Karpas-422 (cell line): ENCODE measurements around the gene FAM221A. TPM values are rescaled to one million over a fixed set of nuclear protein-coding genes. Genes with fewer than 3 reads are reported as not detected.
"Not testable (repeated sequence)": the region's sequence is repeated elsewhere in the genome, so short reads cannot be mapped to it uniquely, and the experiment has no call there.

Source experiments
- DNase-seq: peaks from one replicate; pipeline ENCODE4 v3.0.0-alpha.2; 2015
- H2AFZ ChIP-seq: fragments of 200-600 bp; sonication (generic); 2 replicates; pipeline ENCODE4 v1.6.1; 2014; ENCODE audit warnings: antibody characterized with exemption, low read length, mixed read lengths
- H3K27ac ChIP-seq: fragments of 200-600 bp; sonication (generic); 2 replicates; pipeline ENCODE4 v1.5.1; 2014; ENCODE audit warnings: mild to moderate bottlenecking, low read length, moderate library complexity
- H3K27me3 ChIP-seq: fragments of 200-600 bp; sonication (generic); 2 replicates; pipeline ENCODE4 v1.6.1; 2014; ENCODE audit warnings: low read length, mixed read lengths
- H3K36me3 ChIP-seq: fragments of 200-600 bp; sonication (generic); 2 replicates; pipeline ENCODE4 v1.6.1; 2014; ENCODE audit warnings: low read length, mixed read lengths; ENCODE audit not compliant: insufficient read depth
- H3K4me1 ChIP-seq: fragments of 200-600 bp; sonication (generic); 2 replicates; pipeline ENCODE4 v1.6.1; 2014; ENCODE audit warnings: mild to moderate bottlenecking, low read length, mixed read lengths
- H3K4me2 ChIP-seq: fragments of 200-600 bp; sonication (generic); 2 replicates; pipeline ENCODE4 v1.6.1; 2014; ENCODE audit warnings: low read length, low read depth, mild to moderate bottlenecking; ENCODE audit not compliant: poor library complexity, severe bottlenecking
- H3K4me3 ChIP-seq: fragments of 200-600 bp; sonication (generic); 2 replicates; pipeline ENCODE4 v1.5.1; 2014; ENCODE audit warnings: mild to moderate bottlenecking, antibody characterized with exemption, low read length, mixed read lengths
- H3K79me2 ChIP-seq: fragments of 200-600 bp; sonication (generic); 2 replicates; pipeline ENCODE4 v1.6.1; 2014; ENCODE audit warnings: mild to moderate bottlenecking, low read length, mixed read lengths
- H3K9ac ChIP-seq: fragments of 200-600 bp; sonication (generic); 2 replicates; pipeline ENCODE4 v1.6.0; 2014; ENCODE audit warnings: low read length
- H3K9me2 ChIP-seq: fragments of 200-600 bp; sonication (generic), shearing (Covaris generic); replicated peaks from 2 replicates; pipeline ENCODE4 v1.6.0; 2014; ENCODE audit warnings: mild to moderate bottlenecking, low read length, moderate library complexity; ENCODE audit not compliant: insufficient read depth
- H3K9me3 ChIP-seq: fragments of 300-700, 200-600 bp; sonication (generic); 2 replicates; pipeline ENCODE4 v1.6.1; 2014; ENCODE audit warnings: low read length, mixed read lengths
- H4K20me1 ChIP-seq: fragments of 200-600 bp; sonication (generic); 2 replicates; pipeline ENCODE4 v1.6.1; 2014; ENCODE audit warnings: mild to moderate bottlenecking, antibody characterized with exemption, low read length, low read depth; ENCODE audit not compliant: insufficient read depth
- total RNA-seq: library from RNA; depleted of rRNA; stranded (reverse); fragments of >200 nt; shearing (Covaris generic); gene quantifications from 2 replicates; pipeline ENCODE4 v1.2.3, GENCODE V29; 2014; ENCODE audit warnings: low replicate concordance

The FAM221A gene
- total RNA-seq, 1 experiment from 2014 or later, result 14.0 TPM

- no peak overlapping the region for H3K9ac ChIP-seq
- H2AFZ ChIP-seq, result no peak overlapping the region
- no peak overlapping the region for H3K27ac ChIP-seq
- DNase-seq, result peak; percentile 76
- no peaks in the 10 kb centered on the region for H3K79me2 ChIP-seq
- no peak overlapping the region for H3K4me2 ChIP-seq
- H3K36me3 ChIP-seq, result no peaks in the 10 kb centered on the region
- no peaks in the 10 kb centered on the region for H3K4me1 ChIP-seq
- no peaks in the 10 kb centered on the region for H3K9me2 ChIP-seq
- H3K4me3 ChIP-seq, result no peak overlapping the region
- H3K27me3 ChIP-seq, result no peaks in the 10 kb centered on the region
- no peaks in the 10 kb centered on the region for H3K9me3 ChIP-seq
- H4K20me1 ChIP-seq, result no peaks in the 10 kb centered on the region
These were observed 32.6 kb downstream of the FAM221A start for GRCh38 chr7:23712368-23713284.

DNA sequence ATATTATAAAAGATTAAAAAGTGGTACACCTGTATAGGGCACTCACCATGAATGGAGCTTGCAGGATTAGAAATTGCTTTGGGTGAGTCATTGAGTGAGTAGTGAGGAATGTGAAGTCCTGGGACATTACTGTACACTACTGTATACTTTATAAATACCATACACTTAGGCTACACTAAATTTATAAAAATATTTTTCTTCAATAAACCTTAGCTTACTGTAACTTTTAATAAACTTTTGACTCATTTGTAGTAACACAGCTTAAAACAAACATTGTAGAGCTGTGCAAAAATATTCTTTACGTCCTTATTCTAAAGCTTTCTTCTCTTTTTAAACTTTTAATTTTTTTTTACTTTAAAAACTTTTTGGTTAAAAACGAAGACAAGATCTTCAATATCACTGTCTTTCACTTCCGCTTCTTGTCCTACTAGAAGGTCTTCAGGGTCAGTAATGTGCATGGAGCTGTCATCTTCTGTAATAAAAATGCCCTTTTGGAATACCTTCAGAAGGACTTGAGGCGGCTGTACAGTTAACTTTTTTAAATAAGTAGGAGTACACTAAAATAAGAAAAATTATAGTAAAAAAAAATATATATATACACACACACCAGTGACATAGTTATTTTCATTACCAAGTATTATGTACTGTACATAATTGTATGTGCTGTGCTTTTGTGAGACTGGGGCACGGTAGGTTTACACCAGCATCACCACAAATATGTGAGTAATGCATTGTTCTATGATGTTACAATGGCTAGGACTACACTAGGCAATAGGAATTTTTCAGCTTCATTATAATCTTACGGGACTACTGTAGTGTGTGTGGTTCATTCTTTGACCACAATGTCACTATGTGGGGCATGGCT lies 33.5 kb downstream of the FAM221A start:
- Histone ChIP-seq H3K79me2 (no peaks in the 10 kb centered on the region), H3K27me3 (no peaks in the 10 kb centered on the region), H4K20me1 (no peaks in the 10 kb centered on the region), H3K27ac (no peak overlapping the region), H3K9ac (no peak overlapping the region), H3K36me3 (no peaks in the 10 kb centered on the region), H3K9me2 (no peaks in the 10 kb centered on the region), H3K9me3 (no peaks in the 10 kb centered on the region), H3K4me2 (no peak overlapping the region), H3K4me1 (no peaks in the 10 kb centered on the region), H3K4me3 (no peak overlapping the region), H2AFZ (no peak overlapping the region)
- DNase-seq, result no peak

DNA sequence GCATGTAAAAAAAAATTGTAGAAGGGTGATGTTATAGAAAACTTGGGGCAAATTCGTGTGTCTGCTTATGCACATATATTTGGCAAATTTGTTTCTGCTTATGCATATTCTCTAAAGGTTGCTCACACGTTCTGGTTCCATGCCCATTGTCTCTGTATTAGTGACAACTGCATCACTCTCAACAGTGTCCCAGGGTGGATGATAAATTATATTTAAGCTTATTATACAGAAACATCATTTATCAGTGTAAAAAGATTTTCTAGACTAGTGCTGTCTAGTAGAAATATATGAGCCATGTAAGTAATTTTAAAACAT lies 34.1 kb downstream of the FAM221A start:
- H2AFZ ChIP-seq, result no peak overlapping the region
- no peaks in the 10 kb centered on the region for H3K79me2 ChIP-seq
- no peaks in the 10 kb centered on the region for H3K9me3 ChIP-seq
- H3K36me3 ChIP-seq, result no peaks in the 10 kb centered on the region
- no peaks in the 10 kb centered on the region for H4K20me1 ChIP-seq
- H3K4me1 ChIP-seq, result no peaks in the 10 kb centered on the region
- H3K9ac ChIP-seq, result no peak overlapping the region
- no peak for DNase-seq
- no peaks in the 10 kb centered on the region for H3K27me3 ChIP-seq
- H3K4me2 ChIP-seq, result no peak overlapping the region
- H3K4me3 ChIP-seq, result no peak overlapping the region
- H3K9me2 ChIP-seq, result no peaks in the 10 kb centered on the region
- no peak overlapping the region for H3K27ac ChIP-seq

GRCh38 chr7:23714579-23714978 lies 34.6 kb downstream of the FAM221A start:
- DNase-seq, result no peak

DNA sequence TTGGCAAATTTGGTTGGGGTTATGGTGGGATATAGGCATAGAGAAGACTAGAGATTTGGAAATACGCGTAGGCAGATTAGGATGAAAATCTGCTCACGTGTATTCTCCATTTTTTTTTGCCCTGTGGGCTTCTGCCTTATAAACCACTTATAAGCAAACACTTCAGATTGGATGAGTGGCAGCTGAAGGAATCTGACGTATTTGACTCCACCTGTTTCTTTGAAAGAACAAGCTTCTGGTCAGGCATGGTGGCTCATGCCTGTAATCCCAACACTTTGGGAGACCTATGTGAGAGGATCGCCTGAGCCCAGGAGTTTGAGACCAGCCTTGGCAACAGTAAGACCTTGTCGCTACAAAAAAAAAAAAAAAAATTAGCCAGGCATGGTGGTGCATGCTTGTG lies 35.1 kb downstream of the FAM221A start:
- H4K20me1 ChIP-seq, result no peaks in the 10 kb centered on the region
- no peaks in the 10 kb centered on the region for H3K9me3 ChIP-seq

More at GRCh38 chr7:23714579-23714978, 34.6 kb downstream of the FAM221A start:
- Histone ChIP-seq H4K20me1 (no peaks in the 10 kb centered on the region), H3K79me2 (no peaks in the 10 kb centered on the region), H3K9ac (no peak overlapping the region), H3K36me3 (no peaks in the 10 kb centered on the region), H3K4me2 (no peak overlapping the region), H3K9me3 (no peaks in the 10 kb centered on the region), H3K4me1 (no peaks in the 10 kb centered on the region), H3K27me3 (no peaks in the 10 kb centered on the region), H3K4me3 (no peak overlapping the region), H2AFZ (no peak overlapping the region), H3K9me2 (no peaks in the 10 kb centered on the region), H3K27ac (no peak overlapping the region)

GRCh38 chr7:23717788-23718187 lies 37.8 kb downstream of the FAM221A start:
- Histone ChIP-seq H3K4me2 (no peak overlapping the region), H2AFZ (no peak overlapping the region), H3K27me3 (no peaks in the 10 kb centered on the region; the same call in 1 of the 2 replicates), H3K4me3 (no peak overlapping the region), H3K9me2 (no peaks in the 10 kb centered on the region), H3K9ac (no peak overlapping the region), H3K4me1 (no peaks in the 10 kb centered on the region), H3K79me2 (no peaks in the 10 kb centered on the region), H3K9me3 (no peaks in the 10 kb centered on the region), H3K27ac (no peak overlapping the region), H3K36me3 (no peaks in the 10 kb centered on the region), H4K20me1 (no peaks in the 10 kb centered on the region)
- DNase-seq, result no peak

More for the DNA sequence above, 35.1 kb downstream of the FAM221A start:
- Histone ChIP-seq H3K27me3 (no peaks in the 10 kb centered on the region; the same call in 1 of the 2 replicates), H3K79me2 (no peaks in the 10 kb centered on the region), H2AFZ (no peak overlapping the region), H3K36me3 (no peaks in the 10 kb centered on the region), H3K9me2 (no peaks in the 10 kb centered on the region), H3K9ac (no peak overlapping the region), H3K4me2 (no peak overlapping the region), H3K4me1 (no peaks in the 10 kb centered on the region), H3K27ac (no peak overlapping the region), H3K4me3 (no peak overlapping the region)
- no peak for DNase-seq

GRCh38 chr7:23721456-23721855 lies 41.5 kb downstream of the FAM221A start:
- no peak overlapping the region for H3K4me3 ChIP-seq
- H3K4me2 ChIP-seq, result no peak overlapping the region

DNA sequence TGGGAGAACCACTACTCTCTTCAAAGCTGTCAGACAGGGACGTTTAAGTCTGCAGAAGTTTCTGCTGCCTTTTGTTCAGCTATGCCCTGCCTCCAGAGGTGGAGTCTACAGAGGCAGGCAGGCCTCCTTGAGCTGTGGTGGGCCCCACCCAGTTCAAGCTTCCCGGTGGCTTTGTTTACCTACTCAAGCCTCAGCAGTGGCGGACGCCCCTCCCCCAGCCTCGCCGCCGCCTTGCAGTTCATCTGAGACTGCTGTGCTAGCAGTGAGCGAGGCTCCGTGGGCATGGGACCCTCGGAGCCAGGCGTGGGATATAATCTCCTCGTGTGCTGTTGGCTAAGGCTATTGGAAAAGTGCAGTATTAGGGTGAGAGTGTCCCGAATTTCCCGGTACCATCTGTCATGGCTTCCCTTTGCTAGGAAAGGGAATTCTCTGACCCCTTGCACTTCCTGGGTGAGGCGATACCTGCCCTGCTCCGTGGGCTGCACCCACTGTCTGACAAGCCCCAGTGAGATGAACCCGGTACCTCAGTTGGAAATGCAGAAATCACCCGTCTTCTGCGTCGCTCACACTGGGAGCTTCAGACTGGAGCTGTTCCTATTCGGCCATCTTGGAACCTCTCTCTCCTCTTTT lies 42.7 kb downstream of the FAM221A start:
- not testable (repeated sequence) for H3K79me2 ChIP-seq, DNase-seq, H3K4me2 ChIP-seq, H3K4me3 ChIP-seq, H3K4me1 ChIP-seq, H4K20me1 ChIP-seq, H3K36me3 ChIP-seq, H3K27me3 ChIP-seq, H3K9ac ChIP-seq, H3K9me3 ChIP-seq, H3K27ac ChIP-seq, H3K9me2 ChIP-seq, H2AFZ ChIP-seq

More at GRCh38 chr7:23721456-23721855, 41.5 kb downstream of the FAM221A start:
- Histone ChIP-seq H3K9me2 (no peaks in the 10 kb centered on the region), H3K27me3 (no peaks in the 10 kb centered on the region; the same call in 1 of the 2 replicates), H3K9me3 (no peaks in the 10 kb centered on the region), H3K36me3 (no peaks in the 10 kb centered on the region), H2AFZ (no peak overlapping the region), H3K4me1 (no peaks in the 10 kb centered on the region), H4K20me1 (no peaks in the 10 kb centered on the region), H3K9ac (no peak overlapping the region), H3K27ac (no peak overlapping the region), H3K79me2 (no peaks in the 10 kb centered on the region)
- no peak for DNase-seq
